MM.1S (cell line): Measurements from ENCODE around the gene RFXAP.

Source experiments
- DNase-seq: peaks from one replicate; pipeline ENCODE4 v3.0.0-alpha.2; 2015
- H2AFZ ChIP-seq: fragments of 300-600 bp; sonication (generic); 2 replicates; pipeline ENCODE4 v1.6.0; 2016; ENCODE audit warnings: antibody characterized with exemption, low read length
- H3F3A ChIP-seq: fragments of 300-600 bp; sonication (generic); 2 replicates; pipeline ENCODE4 v1.6.1; 2016; ENCODE audit warnings: mild to moderate bottlenecking, antibody characterized with exemption, low read length, moderate library complexity, mixed read lengths; ENCODE audit not compliant: insufficient read depth
- H3K27ac ChIP-seq: fragments of 300-600 bp; sonication (generic); 2 replicates; pipeline ENCODE4 v1.5.1; 2016; ENCODE audit warnings: mild to moderate bottlenecking, low read length
- H3K27me3 ChIP-seq: fragments of 300-600 bp; sonication (generic); replicated peaks from 2 replicates; pipeline ENCODE4 v1.6.0; 2016; ENCODE audit warnings: low read length; ENCODE audit not compliant: insufficient read depth
- H3K36me3 ChIP-seq: fragments of 300-600 bp; sonication (generic); replicated peaks from 2 replicates; pipeline ENCODE4 v1.6.1; 2016; ENCODE audit warnings: mild to moderate bottlenecking, low read length, mixed read lengths; ENCODE audit not compliant: insufficient read depth
- H3K4me1 ChIP-seq: fragments of 300-600 bp; sonication (generic); 2 replicates; pipeline ENCODE4 v1.6.1; 2016; ENCODE audit warnings: low read length, mixed read lengths
- H3K4me2 ChIP-seq: fragments of 300-600 bp; sonication (generic); 2 replicates; pipeline ENCODE4 v1.6.0; 2016; ENCODE audit warnings: low read depth, low read length
- H3K4me3 ChIP-seq: fragments of 300-600 bp; sonication (generic); 2 replicates; pipeline ENCODE4 v1.5.1; 2016; ENCODE audit warnings: low read length, mixed read lengths
- H3K79me2 ChIP-seq: fragments of 300-600 bp; sonication (generic); 2 replicates; pipeline ENCODE4 v1.6.1; 2016; ENCODE audit warnings: mixed run types, low read length, mixed read lengths
- H3K9ac ChIP-seq: fragments of 300-600 bp; sonication (generic); 2 replicates; pipeline ENCODE4 v1.6.1; 2016; ENCODE audit warnings: low read length, mixed read lengths
- H3K9me2 ChIP-seq: fragments of 300-600 bp; sonication (generic); replicated peaks from 2 replicates; pipeline ENCODE4 v1.6.1; 2016; ENCODE audit warnings: mild to moderate bottlenecking, low read length, mixed read lengths; ENCODE audit not compliant: insufficient read depth
- H3K9me3 ChIP-seq: fragments of 300-600 bp; sonication (generic); replicated peaks from 2 replicates; pipeline ENCODE4 v1.6.1; 2016; ENCODE audit warnings: mild to moderate bottlenecking, low read length, mixed read lengths; ENCODE audit not compliant: insufficient read depth
- H4K20me1 ChIP-seq: fragments of 300-600 bp; sonication (generic); 2 replicates; pipeline ENCODE4 v1.6.1; 2016; ENCODE audit warnings: mild to moderate bottlenecking, low read length, moderate library complexity, mixed read lengths; ENCODE audit not compliant: insufficient read depth
- EZH2 ChIP-seq: fragments of 300-600 bp; sonication (generic); optimal IDR thresholded peaks from 2 replicates; pipeline ENCODE3; 2017; ENCODE audit warnings: low read depth, mild to moderate bottlenecking, antibody characterized with exemption, low read length, mixed read lengths
- EZH2phosphoT487 ChIP-seq: fragments of 300-600 bp; sonication (generic); IDR thresholded peaks from 2 replicates; pipeline ENCODE4 v1.6.1; 2018; ENCODE audit warnings: antibody characterized with exemption, low read length
- TF ChIP-seq, protein P1 (sequence below): fragments of 300-600 bp; sonication (generic); IDR thresholded peaks from 2 replicates; pipeline ENCODE4 v1.5.1; 2016; ENCODE audit warnings: antibody characterized with exemption, low read length, mixed read lengths

RFXAP gene, protein sequence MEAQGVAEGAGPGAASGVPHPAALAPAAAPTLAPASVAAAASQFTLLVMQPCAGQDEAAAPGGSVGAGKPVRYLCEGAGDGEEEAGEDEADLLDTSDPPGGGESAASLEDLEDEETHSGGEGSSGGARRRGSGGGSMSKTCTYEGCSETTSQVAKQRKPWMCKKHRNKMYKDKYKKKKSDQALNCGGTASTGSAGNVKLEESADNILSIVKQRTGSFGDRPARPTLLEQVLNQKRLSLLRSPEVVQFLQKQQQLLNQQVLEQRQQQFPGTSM

DNA sequence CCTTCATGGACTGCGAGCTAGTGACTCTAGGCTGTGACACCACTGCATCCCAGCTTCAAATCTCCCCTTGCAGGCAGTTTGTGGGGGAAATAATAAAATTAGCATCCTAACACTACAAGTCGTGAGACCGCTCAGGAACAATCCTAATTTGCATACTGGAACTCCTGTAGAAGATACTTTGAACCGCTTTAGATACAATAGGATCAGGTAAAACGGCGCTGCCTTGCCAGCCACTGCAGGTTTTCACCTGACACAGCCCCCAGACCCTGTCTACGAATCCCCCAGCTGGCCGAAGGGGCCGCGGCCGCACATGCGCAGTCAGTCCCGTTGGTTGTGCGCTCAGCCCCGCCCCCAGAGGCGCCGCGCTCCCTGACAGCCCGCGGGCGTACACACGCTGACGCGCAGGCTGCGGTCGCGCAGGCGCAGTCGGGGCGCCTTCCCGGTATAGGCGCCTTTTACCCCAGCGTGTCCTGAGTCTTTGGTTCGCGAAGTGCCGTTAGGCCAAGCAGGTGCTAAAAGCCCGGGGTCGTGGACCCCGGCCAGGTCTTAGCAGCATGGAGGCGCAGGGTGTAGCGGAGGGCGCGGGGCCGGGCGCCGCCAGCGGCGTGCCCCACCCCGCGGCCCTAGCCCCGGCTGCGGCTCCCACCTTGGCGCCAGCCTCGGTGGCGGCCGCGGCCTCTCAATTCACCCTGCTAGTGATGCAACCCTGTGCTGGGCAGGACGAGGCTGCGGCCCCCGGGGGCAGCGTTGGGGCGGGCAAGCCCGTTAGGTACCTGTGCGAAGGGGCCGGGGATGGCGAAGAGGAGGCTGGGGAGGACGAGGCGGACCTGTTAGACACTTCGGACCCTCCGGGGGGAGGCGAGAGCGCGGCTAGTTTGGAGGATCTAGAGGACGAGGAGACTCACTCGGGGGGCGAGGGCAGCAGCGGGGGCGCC, at the start of gene RFXAP:
Gene RFXAP, plus strand, starts transcription at position 419 of the 935 bp plus-strand sequence. Its CDS starts 136 bp downstream, at position 555.
- H3K36me3 ChIP-seq, result no peaks in the 10 kb centered on the region
- no peaks in the 10 kb centered on the region for H4K20me1 ChIP-seq
- peak; percentile 84 for DNase-seq
- H3K9me2 ChIP-seq, result no peaks in the 10 kb centered on the region
- H3K9me3 ChIP-seq, result no peaks in the 10 kb centered on the region
- H3K4me3 ChIP-seq, result peak within 1 kb of the TSS; percentile 79
- H3F3A ChIP-seq, result no peaks in the 10 kb centered on the region
- H3K79me2 ChIP-seq, result peaks cover 29% of the 10 kb centered on the region
- peak within 1 kb of the TSS; percentile 85 for H2AFZ ChIP-seq
- peak within 1 kb of the TSS; percentile 68 for H3K9ac ChIP-seq
- H3K27ac ChIP-seq, result peak within 1 kb of the TSS; percentile 25; the same call in 1 of the 2 replicates
- peaks cover 4% of the 10 kb centered on the region; the same call in 1 of the 2 replicates for H3K4me1 ChIP-seq
- H3K27me3 ChIP-seq, result no peaks in the 10 kb centered on the region
- H3K4me2 ChIP-seq, result peak within 1 kb of the TSS; percentile 77
- no peak for TF ChIP-seq EZH2phosphoT487
- TF ChIP-seq, protein P1, sequence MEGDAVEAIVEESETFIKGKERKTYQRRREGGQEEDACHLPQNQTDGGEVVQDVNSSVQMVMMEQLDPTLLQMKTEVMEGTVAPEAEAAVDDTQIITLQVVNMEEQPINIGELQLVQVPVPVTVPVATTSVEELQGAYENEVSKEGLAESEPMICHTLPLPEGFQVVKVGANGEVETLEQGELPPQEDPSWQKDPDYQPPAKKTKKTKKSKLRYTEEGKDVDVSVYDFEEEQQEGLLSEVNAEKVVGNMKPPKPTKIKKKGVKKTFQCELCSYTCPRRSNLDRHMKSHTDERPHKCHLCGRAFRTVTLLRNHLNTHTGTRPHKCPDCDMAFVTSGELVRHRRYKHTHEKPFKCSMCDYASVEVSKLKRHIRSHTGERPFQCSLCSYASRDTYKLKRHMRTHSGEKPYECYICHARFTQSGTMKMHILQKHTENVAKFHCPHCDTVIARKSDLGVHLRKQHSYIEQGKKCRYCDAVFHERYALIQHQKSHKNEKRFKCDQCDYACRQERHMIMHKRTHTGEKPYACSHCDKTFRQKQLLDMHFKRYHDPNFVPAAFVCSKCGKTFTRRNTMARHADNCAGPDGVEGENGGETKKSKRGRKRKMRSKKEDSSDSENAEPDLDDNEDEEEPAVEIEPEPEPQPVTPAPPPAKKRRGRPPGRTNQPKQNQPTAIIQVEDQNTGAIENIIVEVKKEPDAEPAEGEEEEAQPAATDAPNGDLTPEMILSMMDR, result no peak
- no peak for TF ChIP-seq EZH2

DNA sequence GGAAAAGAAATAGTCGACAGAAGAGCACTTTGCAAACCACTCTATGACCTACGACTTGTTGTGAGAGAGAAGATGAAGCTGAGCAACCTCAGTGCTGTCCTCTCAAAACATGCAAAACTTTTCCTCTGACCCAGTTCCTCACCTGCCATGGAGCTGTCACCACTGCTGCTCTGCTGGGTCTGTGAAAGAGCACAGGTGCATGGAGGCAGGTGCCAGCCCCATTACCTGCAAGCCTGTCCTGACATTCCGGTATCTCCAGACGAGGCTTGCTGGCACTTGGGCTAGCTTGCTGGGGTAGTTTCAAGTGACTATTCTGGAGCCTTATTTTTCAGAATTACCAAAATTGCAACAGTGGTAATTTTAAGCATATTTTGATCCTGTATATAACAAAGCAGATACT, 49.5 kb upstream of the RFXAP start:
- no peaks in the 10 kb centered on the region for H4K20me1 ChIP-seq
- H3K79me2 ChIP-seq, result no peaks in the 10 kb centered on the region
- no peak overlapping the region for H3K9ac ChIP-seq
- H3K4me1 ChIP-seq, result no peaks in the 10 kb centered on the region
- no peak for DNase-seq
- H3K9me3 ChIP-seq, result no peaks in the 10 kb centered on the region
- no peak overlapping the region for H2AFZ ChIP-seq
- no peak overlapping the region for H3K4me3 ChIP-seq
- no peaks in the 10 kb centered on the region for H3F3A ChIP-seq
- no peaks in the 10 kb centered on the region for H3K9me2 ChIP-seq
- H3K4me2 ChIP-seq, result no peak overlapping the region
- no peak overlapping the region for H3K27ac ChIP-seq
- H3K27me3 ChIP-seq, result no peaks in the 10 kb centered on the region
- no peaks in the 10 kb centered on the region for H3K36me3 ChIP-seq
- no peak for TF ChIP-seq EZH2
- no peak for TF ChIP-seq EZH2phosphoT487
- TF ChIP-seq, protein P1, result no peak

DNA sequence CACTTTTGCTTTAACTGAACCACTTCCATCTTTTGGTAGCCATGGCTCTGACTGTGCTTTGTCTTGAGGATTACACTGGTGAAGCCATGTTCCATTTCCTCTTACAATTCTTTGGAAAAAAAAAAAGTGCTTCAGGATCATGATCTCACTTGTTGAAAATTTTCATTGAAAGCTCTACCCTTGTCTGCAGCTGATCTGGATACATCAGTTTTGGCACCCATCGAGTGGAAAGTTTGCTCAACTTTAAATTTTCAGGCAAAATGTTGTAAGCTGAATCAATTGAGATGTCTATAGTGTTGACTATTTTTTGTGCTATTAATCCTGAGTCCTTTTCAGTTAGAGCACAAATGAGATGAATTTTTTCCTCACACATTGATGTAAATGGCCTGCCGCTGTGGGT, 48.3 kb upstream of the RFXAP start:
- DNase-seq, result no peak
- no peaks in the 10 kb centered on the region for H3K9me3 ChIP-seq
- no peaks in the 10 kb centered on the region for H3F3A ChIP-seq
- H3K4me1 ChIP-seq, result no peaks in the 10 kb centered on the region
- no peak overlapping the region for H3K4me3 ChIP-seq
- no peak overlapping the region for H3K27ac ChIP-seq
- no peaks in the 10 kb centered on the region for H3K79me2 ChIP-seq
- no peak overlapping the region for H2AFZ ChIP-seq
- no peaks in the 10 kb centered on the region for H3K9me2 ChIP-seq
- H4K20me1 ChIP-seq, result no peaks in the 10 kb centered on the region
- H3K4me2 ChIP-seq, result no peak overlapping the region
- H3K9ac ChIP-seq, result no peak overlapping the region
- no peaks in the 10 kb centered on the region for H3K27me3 ChIP-seq
- TF ChIP-seq EZH2phosphoT487, result no peak
- no peak for TF ChIP-seq EZH2
- TF ChIP-seq, protein P1, result no peak
- no peaks in the 10 kb centered on the region for H3K36me3 ChIP-seq
